ENCODE data around the gene STPG4.

DNA sequence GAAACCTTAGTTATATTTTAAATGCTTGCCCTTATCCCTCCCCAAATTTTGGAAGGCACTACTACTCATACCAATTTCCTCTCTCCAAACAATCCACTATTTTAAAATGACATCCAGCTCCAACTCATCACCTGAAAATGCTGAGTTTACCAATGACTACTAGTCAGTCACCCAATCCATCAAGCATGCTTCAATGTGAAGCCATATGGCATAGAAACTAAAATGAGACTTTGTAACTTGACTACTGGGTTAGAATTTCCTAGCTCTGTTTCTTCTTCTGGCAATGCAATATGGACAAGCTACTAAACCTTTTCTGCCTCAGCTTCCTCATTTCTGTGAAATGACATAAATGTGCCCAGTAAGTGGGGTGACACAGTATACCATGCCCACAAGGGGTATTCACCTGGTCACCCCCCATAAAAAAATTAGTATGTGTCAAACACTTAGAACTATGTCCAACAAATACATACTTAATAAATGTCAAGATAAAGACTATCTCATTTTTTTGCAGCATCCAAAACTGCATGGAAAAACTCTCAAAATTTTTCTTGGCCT is 10.0 kb upstream of the STPG4 start:
- TF ChIP-seq, protein P1, sequence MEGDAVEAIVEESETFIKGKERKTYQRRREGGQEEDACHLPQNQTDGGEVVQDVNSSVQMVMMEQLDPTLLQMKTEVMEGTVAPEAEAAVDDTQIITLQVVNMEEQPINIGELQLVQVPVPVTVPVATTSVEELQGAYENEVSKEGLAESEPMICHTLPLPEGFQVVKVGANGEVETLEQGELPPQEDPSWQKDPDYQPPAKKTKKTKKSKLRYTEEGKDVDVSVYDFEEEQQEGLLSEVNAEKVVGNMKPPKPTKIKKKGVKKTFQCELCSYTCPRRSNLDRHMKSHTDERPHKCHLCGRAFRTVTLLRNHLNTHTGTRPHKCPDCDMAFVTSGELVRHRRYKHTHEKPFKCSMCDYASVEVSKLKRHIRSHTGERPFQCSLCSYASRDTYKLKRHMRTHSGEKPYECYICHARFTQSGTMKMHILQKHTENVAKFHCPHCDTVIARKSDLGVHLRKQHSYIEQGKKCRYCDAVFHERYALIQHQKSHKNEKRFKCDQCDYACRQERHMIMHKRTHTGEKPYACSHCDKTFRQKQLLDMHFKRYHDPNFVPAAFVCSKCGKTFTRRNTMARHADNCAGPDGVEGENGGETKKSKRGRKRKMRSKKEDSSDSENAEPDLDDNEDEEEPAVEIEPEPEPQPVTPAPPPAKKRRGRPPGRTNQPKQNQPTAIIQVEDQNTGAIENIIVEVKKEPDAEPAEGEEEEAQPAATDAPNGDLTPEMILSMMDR (conservative IDR thresholded peaks at IDR 0.05), result no peak
- TF ChIP-seq EZH2 (IDR thresholded peaks at IDR 0.05; ENCODE audit: low read depth), result no peak
